HG03521 (cell line): ENCODE results near the gene DOCK8.

ENCODE experiments used
- ATAC-seq: cut with Tn5 transposase; IDR thresholded peaks from one replicate; pipeline ENCODE4 v1.9.1; 2021; ENCODE audit warnings: mild to moderate bottlenecking, moderate library complexity; ENCODE audit not compliant: unreplicated experiment

The DOCK8 gene

GRCh38 chr9:487429-487828 is 272.8 kb downstream of the DOCK8 start:
- no peak for ATAC-seq

- ATAC-seq, result no peak
Measured at GRCh38 chr9:488448-488847, 273.8 kb downstream of the DOCK8 start.

GRCh38 chr9:489198-490197 is 274.8 kb downstream of the DOCK8 start:
- no peak for ATAC-seq

- no peak for ATAC-seq
Measured at GRCh38 chr9:494764-495163, 280.1 kb downstream of the DOCK8 start.

GRCh38 chr9:495739-496138 is 281.1 kb downstream of the DOCK8 start:
- ATAC-seq, result no peak

GRCh38 chr9:503326-503725 is 288.7 kb downstream of the DOCK8 start:
- no peak for ATAC-seq

GRCh38 chr9:503881-504852 is 289.5 kb downstream of the DOCK8 start, which contains the start of gene KANK1:
Gene KANK1, plus strand, starts transcription at chr9:504695.
- ATAC-seq, result peak; percentile 81

- ATAC-seq, result peak; percentile 30
Measured at GRCh38 chr9:504921-505740, 290.5 kb downstream of the DOCK8 start.

GRCh38 chr9:505741-506059 is 291.0 kb downstream of the DOCK8 start:
- ATAC-seq, result no peak

- no peak for ATAC-seq
Measured at GRCh38 chr9:506281-506680, 291.6 kb downstream of the DOCK8 start.

GRCh38 chr9:511861-512260 is 297.2 kb downstream of the DOCK8 start:
- ATAC-seq, result no peak

- no peak for ATAC-seq
Measured at GRCh38 chr9:512555-513272, 298.0 kb downstream of the DOCK8 start.
